Measurements from ENCODE around the gene CEBPE. TPM values are rescaled to one million over a fixed set of nuclear protein-coding genes. Genes with fewer than 3 reads are reported as not detected.

Gene CEBPE
- polyA plus RNA-seq, 1 of the 3 experiments (the other 2 are of a cell fraction): not detected

GRCh38 chr14:23123419-23123818, 4.4 kb upstream of the CEBPE start (continued):
- TF ChIP-seq, protein P1, sequence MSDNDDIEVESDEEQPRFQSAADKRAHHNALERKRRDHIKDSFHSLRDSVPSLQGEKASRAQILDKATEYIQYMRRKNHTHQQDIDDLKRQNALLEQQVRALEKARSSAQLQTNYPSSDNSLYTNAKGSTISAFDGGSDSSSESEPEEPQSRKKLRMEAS (IDR thresholded peaks at IDR 0.05; ENCODE audit: low read depth): no peak
- no peak for TF ChIP-seq NFIC (IDR thresholded peaks at IDR 0.05; ENCODE audit: borderline replicate concordance)

- ChIA-PET CTCF (interaction anchor here (1.0 to 19.7 kb wide), 15 partner anchors 8 to 178 kb away, joined by 4 to 495 read pairs (median 9); partner anchors contain the start of genes CIROP and SLC7A8), POLR2A (no interaction called here)
- Histone ChIP-seq H3K9ac (no peak overlapping the region), H3K4me1 (ENCODE audit: control insufficient read depth in 1 of 2, insufficient read depth in 2 of 2, low read depth in 1 of 2, low read length in 1 of 2) (no peaks in the 10 kb centered on the region; a peak in 2 of 4 replicates), H3K27me3 (ENCODE audit: insufficient read depth) (no peaks in the 10 kb centered on the region; the same call in 1 of the 2 replicates), H3K27ac (ENCODE audit: low read depth in 2 of 2, low read length in 1 of 2) (no peak overlapping the region), H3K9me2 (no peaks in the 10 kb centered on the region), H4K20me1 (ENCODE audit: insufficient read depth) (no peaks in the 10 kb centered on the region), H3K79me2 (ENCODE audit: insufficient read depth) (no peaks in the 10 kb centered on the region), H3K4me3 (ENCODE audit: low read depth in 2 of 2, low read length in 1 of 2) (no peak overlapping the region), H3K9me3 (no peaks in the 10 kb centered on the region), H3K4me2 (0 out of 2 replicates have a peak overlapping the region, but pooled peaks have one; percentile 24), H3F3A (replicated peaks; ENCODE audit: insufficient read depth) (no peaks in the 10 kb centered on the region), H3K36me3 (replicated peaks in 1 of 2; ENCODE audit: control insufficient read depth in 1 of 2, insufficient read depth in 2 of 2, low read length in 1 of 2) (no peaks in the 10 kb centered on the region), H2AFZ (ENCODE audit: low read depth) (no peak overlapping the region)
- TF ChIP-seq NRF1 (IDR thresholded peaks at IDR 0.05; ENCODE audit: low read depth, low read length) (no peak), FOSL2 (IDR thresholded peaks at IDR 0.05; ENCODE audit: borderline replicate concordance, low read depth) (no peak), GABPA (IDR thresholded peaks at IDR 0.05; ENCODE audit: low read depth) (no peak), JUND (IDR thresholded peaks at IDR 0.05) (no peak), EP300 (IDR thresholded peaks at IDR 0.05; ENCODE audit: borderline replicate concordance in 1 of 2, low read depth in 1 of 2, low read length in 1 of 2) (no peak), POLR2AphosphoS5 (IDR thresholded peaks at IDR 0.05; ENCODE audit: low read depth, low read length) (no peak), RFX5 (IDR thresholded peaks at IDR 0.05; ENCODE audit: low read length) (no peak), MEF2A (IDR thresholded peaks at IDR 0.05; ENCODE audit: borderline replicate concordance, low read depth) (no peak), MXI1 (IDR thresholded peaks at IDR 0.05; ENCODE audit: low read depth, low read length) (no peak), EZH2phosphoT487 (IDR thresholded peaks at IDR 0.05; ENCODE audit: borderline replicate concordance, low read depth) (no peak)
- TF ChIP-seq, protein P1 (IDR thresholded peaks at IDR 0.05; ENCODE audit: low read depth): no peak
- TF ChIP-seq, protein P2, sequence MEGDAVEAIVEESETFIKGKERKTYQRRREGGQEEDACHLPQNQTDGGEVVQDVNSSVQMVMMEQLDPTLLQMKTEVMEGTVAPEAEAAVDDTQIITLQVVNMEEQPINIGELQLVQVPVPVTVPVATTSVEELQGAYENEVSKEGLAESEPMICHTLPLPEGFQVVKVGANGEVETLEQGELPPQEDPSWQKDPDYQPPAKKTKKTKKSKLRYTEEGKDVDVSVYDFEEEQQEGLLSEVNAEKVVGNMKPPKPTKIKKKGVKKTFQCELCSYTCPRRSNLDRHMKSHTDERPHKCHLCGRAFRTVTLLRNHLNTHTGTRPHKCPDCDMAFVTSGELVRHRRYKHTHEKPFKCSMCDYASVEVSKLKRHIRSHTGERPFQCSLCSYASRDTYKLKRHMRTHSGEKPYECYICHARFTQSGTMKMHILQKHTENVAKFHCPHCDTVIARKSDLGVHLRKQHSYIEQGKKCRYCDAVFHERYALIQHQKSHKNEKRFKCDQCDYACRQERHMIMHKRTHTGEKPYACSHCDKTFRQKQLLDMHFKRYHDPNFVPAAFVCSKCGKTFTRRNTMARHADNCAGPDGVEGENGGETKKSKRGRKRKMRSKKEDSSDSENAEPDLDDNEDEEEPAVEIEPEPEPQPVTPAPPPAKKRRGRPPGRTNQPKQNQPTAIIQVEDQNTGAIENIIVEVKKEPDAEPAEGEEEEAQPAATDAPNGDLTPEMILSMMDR (IDR thresholded peaks at IDR 0.05): no peak
- 91% methylated on average over 6 of the region's 6 CpGs for WGBS (ENCODE audit: low lambda C conversion rate)
- DNase-seq: no peak
Measured at GRCh38 chr14:23122086-23122485, 3.0 kb upstream of the CEBPE start.

GRCh38 chr14:23121361-23121771, 2.3 kb upstream of the CEBPE start:
- Histone ChIP-seq H3K4me1 (ENCODE audit: control insufficient read depth in 1 of 2, insufficient read depth in 2 of 2, low read depth in 1 of 2, low read length in 1 of 2) (no peaks in the 10 kb centered on the region; a peak in 2 of 4 replicates), H3K4me2 (peak overlapping the region; percentile 24; the same call in 1 of the 2 replicates), H2AFZ (ENCODE audit: low read depth) (0 out of 2 replicates have a peak overlapping the region, but pooled peaks have one; percentile 61), H3K27me3 (ENCODE audit: insufficient read depth) (no peaks in the 10 kb centered on the region; the same call in 1 of the 2 replicates), H3K4me3 (ENCODE audit: low read depth in 2 of 2, low read length in 1 of 2) (no peak overlapping the region), H3K27ac (ENCODE audit: low read depth in 2 of 2, low read length in 1 of 2) (no peak overlapping the region), H3K9ac (no peak overlapping the region), H4K20me1 (ENCODE audit: insufficient read depth) (no peaks in the 10 kb centered on the region), H3K9me3 (no peaks in the 10 kb centered on the region), H3K79me2 (ENCODE audit: insufficient read depth) (no peaks in the 10 kb centered on the region), H3K9me2 (no peaks in the 10 kb centered on the region), H3K36me3 (replicated peaks in 1 of 2; ENCODE audit: control insufficient read depth in 1 of 2, insufficient read depth in 2 of 2, low read length in 1 of 2) (no peaks in the 10 kb centered on the region), H3F3A (replicated peaks; ENCODE audit: insufficient read depth) (no peaks in the 10 kb centered on the region)
- POLR2A ChIA-PET: no interaction called here
- no peak for DNase-seq
- CTCF ChIA-PET: interaction anchor here (0.7 to 19.7 kb wide), 31 partner anchors 8 to 200 kb away, joined by 3 to 495 read pairs (median 7); partner anchors contain the start of genes ACIN1, C14orf119, CDH24 and CIROP
- 71% methylated on average over 5 of the region's 6 CpGs for WGBS (ENCODE audit: low lambda C conversion rate)
- no peak for TF ChIP-seq EZH2phosphoT487 (IDR thresholded peaks at IDR 0.05; ENCODE audit: borderline replicate concordance, low read depth)
- no peak for TF ChIP-seq RFX5 (IDR thresholded peaks at IDR 0.05; ENCODE audit: low read length)
- no peak for TF ChIP-seq ZBTB33 (IDR thresholded peaks at IDR 0.05; ENCODE audit: borderline replicate concordance, low read depth)
- no peak for TF ChIP-seq GABPA (IDR thresholded peaks at IDR 0.05; ENCODE audit: low read depth)
- no peak for TF ChIP-seq SMC3 (IDR thresholded peaks at IDR 0.05; ENCODE audit: low read depth, low read length)

All from SK-N-SH (cell line).